Sciatic nerve (tissue), 2 donors: ENCODE measurements around the gene SPNS2. TPM values are rescaled to one million over a fixed set of nuclear protein-coding genes. Genes with fewer than 3 reads are reported as not detected.

ENCODE experiments used
- ATAC-seq: fragments of 200-7000 bp; cut with Tn5 transposase; one replicate; pipeline ENCODE4 v1.9.1; 2020; ENCODE audit warnings: mild to moderate bottlenecking, moderate library complexity
- DNase-seq: peaks from one replicate; pipeline ENCODE4 v3.0.0-alpha.2; 2020; ENCODE audit warnings: low spot score
- intact Hi-C: fragments of 100-400 bp; cut with DNase I; formaldehyde crosslinking; loops from one replicate; pipeline ENCODE4 v1.14.2; 2022
- total RNA-seq: library from RNA; stranded (reverse); fragmentation: NEBNext Ultra II Directional; extraction: Animal tissue kit (Norgen Biotek cat#: 25700); gene quantifications from one replicate; pipeline ENCODE4 v1.2.1, GENCODE V29; 2021
- donor health status: DM: no; HTN: no; CAD: no.
- donor health status: DM: no; HTN: no; CAD: no.

SPNS2 gene
- total RNA-seq, 1 donor from 2014 or later = 31.6 TPM

- intact Hi-C loops = no loop called here
- ATAC-seq (no peak), DNase-seq (no peak)
Measured at GRCh38 chr17:4501295-4501949, 2.7 kb downstream of the SPNS2 start.

GRCh38 chr17:4502466-4503154, 3.9 kb downstream of the SPNS2 start:
- intact Hi-C loops = no loop called here
- ATAC-seq (no peak), DNase-seq (no peak)

- DNase-seq = no peak
- no peak for ATAC-seq
- intact Hi-C loops = no loop called here
Measured at GRCh38 chr17:4503283-4504025, 4.8 kb downstream of the SPNS2 start.

GRCh38 chr17:4504188-4504587, 5.5 kb downstream of the SPNS2 start:
- DNase-seq (no peak), ATAC-seq (no peak)
- intact Hi-C loops = no loop called here

- no peak for DNase-seq
- intact Hi-C loops = no loop called here
- ATAC-seq = no peak
Measured at GRCh38 chr17:4505187-4505586, 6.5 kb downstream of the SPNS2 start.

GRCh38 chr17:4506175-4506813, 7.6 kb downstream of the SPNS2 start:
- no peak for DNase-seq
- no peak for ATAC-seq
- intact Hi-C loops = no loop called here

GRCh38 chr17:4506892-4507291, 8.2 kb downstream of the SPNS2 start:
- peak; percentile 23 for ATAC-seq
- DNase-seq = no peak
- intact Hi-C loops = no loop called here

GRCh38 chr17:4507361-4508111, 8.9 kb downstream of the SPNS2 start:
- no peak for DNase-seq
- intact Hi-C loops = no loop called here
- ATAC-seq = no peak

GRCh38 chr17:4508207-4508606, 9.5 kb downstream of the SPNS2 start:
- no peak for ATAC-seq

GRCh38 chr17:4509401-4509800, 10.7 kb downstream of the SPNS2 start:
- intact Hi-C loops = no loop called here
- peak; percentile 49 for ATAC-seq
- DNase-seq = no peak

More at GRCh38 chr17:4508207-4508606, 9.5 kb downstream of the SPNS2 start:
- no peak for DNase-seq
- intact Hi-C loops = no loop called here

- intact Hi-C loops = no loop called here
- peak; percentile 47 for ATAC-seq
- DNase-seq = no peak
Measured at GRCh38 chr17:4509923-4510617, 11.4 kb downstream of the SPNS2 start.

GRCh38 chr17:4510618-4510941, 11.9 kb downstream of the SPNS2 start:
- DNase-seq (no peak), ATAC-seq (no peak)
- intact Hi-C loops = no loop called here

- intact Hi-C loops = no loop called here
- ATAC-seq = no peak
- DNase-seq = no peak
Measured at GRCh38 chr17:4511199-4511932, 12.7 kb downstream of the SPNS2 start.

- DNase-seq (no peak), ATAC-seq (no peak)
- intact Hi-C loops = no loop called here
Measured at GRCh38 chr17:4512156-4513112, 13.8 kb downstream of the SPNS2 start.

- DNase-seq (no peak), ATAC-seq (no peak)
- intact Hi-C loops = no loop called here
Measured at GRCh38 chr17:4513113-4514032, 14.7 kb downstream of the SPNS2 start.

- intact Hi-C loops = no loop called here
- ATAC-seq (no peak), DNase-seq (no peak)
Measured at GRCh38 chr17:4514206-4514605, 15.5 kb downstream of the SPNS2 start.
